ENCODE results near the gene ADGRB2. TPM values are rescaled to one million over a fixed set of nuclear protein-coding genes. Genes with fewer than 3 reads are reported as not detected.
A peak's percentile ranks its signal among the peaks of the same experiment; 100 is the strongest.

ADGRB2 gene
- 9.6 and 10.2 TPM in 2 replicates for polyA plus RNA-seq (2013)

GRCh38 chr1:31764312-31765040, at the start of gene ADGRB2:
Gene ADGRB2 (minus strand): TSS chr1:31764340. CDS start chr1:31757221, 7,119 bp downstream.
- Histone ChIP-seq H2BK5ac (ENCODE audit: low read depth, low read length, poor library complexity) (no peak within 1 kb of the TSS), H2BK120ac (ENCODE audit: insufficient read depth, low read length, poor library complexity) (peak within 1 kb of the TSS; percentile 34), H4K8ac (ENCODE audit: low read depth, low read length) (no peak within 1 kb of the TSS), H3K4me3 (ENCODE audit: low read depth, low read length) (peak within 1 kb of the TSS; percentile 66), H3K27me3 (ENCODE audit: insufficient read depth, low read length) (peaks cover 16% of the 10 kb centered on the region), H2BK12ac (ENCODE audit: low read length) (no peak within 1 kb of the TSS), H2AFZ (ENCODE audit: insufficient read depth, low read length, poor library complexity) (peak within 1 kb of the TSS; percentile 54), H3K4me1 (ENCODE audit: control insufficient read depth in 1 of 2, insufficient read depth in 2 of 2, low read length in 2 of 2) (peaks cover 22 to 32% of the 10 kb centered on the region in 2 experiments), H3K9ac (ENCODE audit: low read length) (no peak within 1 kb of the TSS), H4K12ac (ENCODE audit: low read depth, low read length) (no peak within 1 kb of the TSS), H3K4me2 (ENCODE audit: low read length) (peak within 1 kb of the TSS; percentile 83), H4K91ac (ENCODE audit: low read depth, low read length) (peak within 1 kb of the TSS; percentile 44), H3K4ac (ENCODE audit: low read depth, low read length) (no peak within 1 kb of the TSS), H3K36me3 (ENCODE audit: control insufficient read depth in 1 of 2, insufficient read depth in 2 of 2, low read length in 2 of 2) (no peaks in the 10 kb centered on the region), H3K27ac (ENCODE audit: low read depth, low read length) (no peak within 1 kb of the TSS), H3K79me2 (ENCODE audit: control insufficient read depth, insufficient read depth, low read length, poor library complexity) (peaks cover 2% of the 10 kb centered on the region), H3K9me3 (ENCODE audit: insufficient read depth, low read depth, low read length) (peaks cover 2% of the 10 kb centered on the region), H3K18ac (ENCODE audit: low read length) (peak within 1 kb of the TSS; percentile 21), H3K23ac (ENCODE audit: low read length) (no peak within 1 kb of the TSS), H2AK5ac (ENCODE audit: low read length) (no peak within 1 kb of the TSS), H3K79me1 (ENCODE audit: low read length) (peaks cover 15% of the 10 kb centered on the region), H3K14ac (ENCODE audit: low read length) (peak within 1 kb of the TSS; percentile 18)
- no CpG with 5 or more reads among the region's 59 CpGs for WGBS (ENCODE audit: extremely low coverage, insufficient coverage, insufficient read length)
- peak; percentile 38 to 48 for DNase-seq

- Histone ChIP-seq H2AK5ac (ENCODE audit: low read length) (no peak overlapping the region), H4K8ac (ENCODE audit: low read depth, low read length) (no peak overlapping the region), H2BK12ac (ENCODE audit: low read length) (no peak overlapping the region), H3K4me3 (ENCODE audit: low read depth, low read length) (no peak overlapping the region), H2BK120ac (ENCODE audit: insufficient read depth, low read length, poor library complexity) (no peak overlapping the region), H3K14ac (ENCODE audit: low read length) (no peak overlapping the region), H4K91ac (ENCODE audit: low read depth, low read length) (no peak overlapping the region), H3K9ac (ENCODE audit: low read length) (no peak overlapping the region), H3K18ac (ENCODE audit: low read length) (no peak overlapping the region), H3K27ac (ENCODE audit: low read depth, low read length) (no peak overlapping the region), H2AFZ (ENCODE audit: insufficient read depth, low read length, poor library complexity) (no peak overlapping the region), H3K79me2 (ENCODE audit: control insufficient read depth, insufficient read depth, low read length, poor library complexity) (no peaks in the 10 kb centered on the region), H3K79me1 (ENCODE audit: low read length) (no peaks in the 10 kb centered on the region), H3K27me3 (ENCODE audit: insufficient read depth, low read length) (no peaks in the 10 kb centered on the region), H3K4ac (ENCODE audit: low read depth, low read length) (no peak overlapping the region), H3K4me1 (ENCODE audit: control insufficient read depth in 1 of 2, insufficient read depth in 2 of 2, low read length in 2 of 2) (peaks cover 10 to 11% of the 10 kb centered on the region in 2 experiments), H3K23ac (ENCODE audit: low read length) (no peak overlapping the region), H2BK5ac (ENCODE audit: low read depth, low read length, poor library complexity) (no peak overlapping the region), H3K36me3 (ENCODE audit: control insufficient read depth in 1 of 2, insufficient read depth in 2 of 2, low read length in 2 of 2) (no peaks in the 10 kb centered on the region), H3K9me3 (ENCODE audit: insufficient read depth, low read depth, low read length) (no peaks in the 10 kb centered on the region), H4K12ac (ENCODE audit: low read depth, low read length) (no peak overlapping the region), H3K4me2 (ENCODE audit: low read length) (no peak overlapping the region)
- DNase-seq: no peak
- WGBS (ENCODE audit: extremely low coverage, insufficient coverage, insufficient read length): no CpG with 5 or more reads among the region's 9 CpGs
Measured at GRCh38 chr1:31812158-31812829, 48.2 kb upstream of the ADGRB2 start.

DNA sequence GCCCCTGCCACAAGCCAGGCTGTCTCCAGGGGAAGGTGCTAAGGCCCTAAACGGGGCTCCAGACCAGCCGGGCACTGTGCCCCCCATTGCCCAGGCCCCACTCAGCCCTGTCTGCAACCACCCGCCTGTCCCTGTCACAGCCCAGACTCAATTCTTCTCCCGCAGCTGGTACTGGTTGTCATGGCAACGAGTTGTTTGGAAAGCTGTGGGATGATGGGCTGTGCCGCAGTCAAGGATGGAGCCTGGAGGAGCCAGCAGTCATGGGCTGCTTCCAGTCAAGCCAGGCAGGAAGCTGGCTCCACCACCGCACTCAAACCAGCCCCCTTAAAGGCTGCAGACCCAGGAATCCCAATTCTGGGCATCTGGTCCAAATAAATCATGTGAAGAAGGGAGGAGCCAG, 47.5 kb upstream of the ADGRB2 start:
- Histone ChIP-seq H4K8ac (ENCODE audit: low read depth, low read length) (no peak overlapping the region), H4K91ac (ENCODE audit: low read depth, low read length) (no peak overlapping the region), H2BK12ac (ENCODE audit: low read length) (no peak overlapping the region), H2AK5ac (ENCODE audit: low read length) (no peak overlapping the region), H3K27me3 (ENCODE audit: insufficient read depth, low read length) (no peaks in the 10 kb centered on the region), H3K27ac (ENCODE audit: low read depth, low read length) (no peak overlapping the region), H3K9me3 (ENCODE audit: insufficient read depth, low read depth, low read length) (no peaks in the 10 kb centered on the region), H3K79me2 (ENCODE audit: control insufficient read depth, insufficient read depth, low read length, poor library complexity) (no peaks in the 10 kb centered on the region), H2BK5ac (ENCODE audit: low read depth, low read length, poor library complexity) (no peak overlapping the region), H3K4me2 (ENCODE audit: low read length) (no peak overlapping the region), H2AFZ (ENCODE audit: insufficient read depth, low read length, poor library complexity) (no peak overlapping the region), H3K14ac (ENCODE audit: low read length) (no peak overlapping the region), H3K79me1 (ENCODE audit: low read length) (no peaks in the 10 kb centered on the region), H3K4me1 (ENCODE audit: control insufficient read depth in 1 of 2, insufficient read depth in 2 of 2, low read length in 2 of 2) (peaks cover 10 to 11% of the 10 kb centered on the region in 2 experiments), H3K36me3 (ENCODE audit: control insufficient read depth in 1 of 2, insufficient read depth in 2 of 2, low read length in 2 of 2) (no peaks in the 10 kb centered on the region), H3K18ac (ENCODE audit: low read length) (no peak overlapping the region), H3K23ac (ENCODE audit: low read length) (no peak overlapping the region), H3K4me3 (ENCODE audit: low read depth, low read length) (no peak overlapping the region), H2BK120ac (ENCODE audit: insufficient read depth, low read length, poor library complexity) (no peak overlapping the region), H3K4ac (ENCODE audit: low read depth, low read length) (no peak overlapping the region), H3K9ac (ENCODE audit: low read length) (no peak overlapping the region), H4K12ac (ENCODE audit: low read depth, low read length) (no peak overlapping the region)
- WGBS (ENCODE audit: extremely low coverage, insufficient coverage, insufficient read length): no CpG with 5 or more reads among the region's 7 CpGs
- peak; percentile 30 to 77 for DNase-seq

DNA sequence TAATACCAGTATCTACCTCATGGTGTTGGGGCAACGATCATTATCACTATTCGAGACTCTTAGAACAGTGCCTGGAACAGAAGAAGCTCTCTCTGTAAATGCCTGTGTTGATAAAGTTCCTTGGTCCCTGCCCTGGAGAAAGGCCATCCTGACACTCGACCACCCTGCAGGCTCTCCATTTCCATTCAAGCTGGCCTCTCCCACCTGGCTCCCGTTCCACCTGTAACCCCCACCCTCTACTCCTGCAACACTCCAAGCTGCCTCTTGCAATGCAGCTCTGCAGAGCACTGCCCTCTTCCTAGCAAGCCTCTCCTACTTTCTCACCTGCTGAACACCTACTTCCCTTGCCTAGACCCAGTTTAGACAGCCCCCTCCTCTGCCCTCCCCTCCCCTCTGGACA, 45.6 kb upstream of the ADGRB2 start:
- Histone ChIP-seq H3K79me2 (ENCODE audit: control insufficient read depth, insufficient read depth, low read length, poor library complexity) (no peaks in the 10 kb centered on the region), H4K91ac (ENCODE audit: low read depth, low read length) (no peak overlapping the region), H2BK5ac (ENCODE audit: low read depth, low read length, poor library complexity) (no peak overlapping the region), H3K9me3 (ENCODE audit: insufficient read depth, low read depth, low read length) (no peaks in the 10 kb centered on the region), H3K79me1 (ENCODE audit: low read length) (no peaks in the 10 kb centered on the region), H2BK12ac (ENCODE audit: low read length) (no peak overlapping the region), H3K9ac (ENCODE audit: low read length) (no peak overlapping the region), H2BK120ac (ENCODE audit: insufficient read depth, low read length, poor library complexity) (no peak overlapping the region), H3K23ac (ENCODE audit: low read length) (no peak overlapping the region), H3K4me1 (ENCODE audit: control insufficient read depth in 1 of 2, insufficient read depth in 2 of 2, low read length in 2 of 2) (peaks cover 3 to 4% of the 10 kb centered on the region in 2 experiments), H3K4ac (ENCODE audit: low read depth, low read length) (no peak overlapping the region), H3K18ac (ENCODE audit: low read length) (no peak overlapping the region), H3K4me2 (ENCODE audit: low read length) (no peak overlapping the region), H2AK5ac (ENCODE audit: low read length) (no peak overlapping the region), H4K12ac (ENCODE audit: low read depth, low read length) (no peak overlapping the region), H3K27ac (ENCODE audit: low read depth, low read length) (no peak overlapping the region), H3K4me3 (ENCODE audit: low read depth, low read length) (no peak overlapping the region), H3K27me3 (ENCODE audit: insufficient read depth, low read length) (no peaks in the 10 kb centered on the region), H3K14ac (ENCODE audit: low read length) (no peak overlapping the region), H4K8ac (ENCODE audit: low read depth, low read length) (no peak overlapping the region), H3K36me3 (ENCODE audit: control insufficient read depth in 1 of 2, insufficient read depth in 2 of 2, low read length in 2 of 2) (no peaks in the 10 kb centered on the region), H2AFZ (ENCODE audit: insufficient read depth, low read length, poor library complexity) (no peak overlapping the region)
- WGBS (ENCODE audit: extremely low coverage, insufficient coverage, insufficient read length): no CpG with 5 or more reads among the region's 4 CpGs
- no peak for DNase-seq
